Measurements from ENCODE around the gene ING1. TPM values are rescaled to one million over a fixed set of nuclear protein-coding genes. Genes with fewer than 3 reads are reported as not detected.

Gene ING1
- total RNA-seq, 2 donors from 2014 or later: 11.6 to 26.3 TPM

DNA sequence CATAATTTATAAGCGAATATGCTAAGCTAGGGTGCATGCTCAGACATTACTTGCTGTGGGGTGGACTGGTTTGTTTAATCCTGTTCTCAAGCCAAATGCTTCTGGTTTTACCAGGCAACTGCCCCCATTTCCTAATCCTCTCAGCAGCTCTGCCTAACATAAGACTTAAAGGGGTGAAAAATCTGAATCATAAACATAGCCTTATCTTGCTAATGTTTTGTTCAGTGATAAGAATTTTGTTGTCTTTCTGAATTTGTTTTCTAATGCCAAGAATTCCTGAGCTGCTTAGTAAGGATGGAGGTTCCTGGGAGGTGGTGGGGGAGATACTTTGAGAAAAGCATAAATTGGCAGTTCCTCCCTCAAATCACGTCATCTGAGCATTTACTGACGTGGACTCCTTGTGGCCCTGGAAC is 42.7 kb downstream of the ING1 start:
- no peaks in the 10 kb centered on the region for H3K36me3 ChIP-seq
- no peaks in the 10 kb centered on the region for H3K4me1 ChIP-seq (ENCODE audit: control insufficient read depth in 1 of 2, low read depth in 2 of 2)
- ATAC-seq (ENCODE audit: insufficient number of reproducible peaks, low FRiP score, low read depth) (no peak), DNase-seq (ENCODE audit: low spot score) (no peak)
- H3K9me3 ChIP-seq: no peaks in the 10 kb centered on the region
- TF ChIP-seq, protein P1, sequence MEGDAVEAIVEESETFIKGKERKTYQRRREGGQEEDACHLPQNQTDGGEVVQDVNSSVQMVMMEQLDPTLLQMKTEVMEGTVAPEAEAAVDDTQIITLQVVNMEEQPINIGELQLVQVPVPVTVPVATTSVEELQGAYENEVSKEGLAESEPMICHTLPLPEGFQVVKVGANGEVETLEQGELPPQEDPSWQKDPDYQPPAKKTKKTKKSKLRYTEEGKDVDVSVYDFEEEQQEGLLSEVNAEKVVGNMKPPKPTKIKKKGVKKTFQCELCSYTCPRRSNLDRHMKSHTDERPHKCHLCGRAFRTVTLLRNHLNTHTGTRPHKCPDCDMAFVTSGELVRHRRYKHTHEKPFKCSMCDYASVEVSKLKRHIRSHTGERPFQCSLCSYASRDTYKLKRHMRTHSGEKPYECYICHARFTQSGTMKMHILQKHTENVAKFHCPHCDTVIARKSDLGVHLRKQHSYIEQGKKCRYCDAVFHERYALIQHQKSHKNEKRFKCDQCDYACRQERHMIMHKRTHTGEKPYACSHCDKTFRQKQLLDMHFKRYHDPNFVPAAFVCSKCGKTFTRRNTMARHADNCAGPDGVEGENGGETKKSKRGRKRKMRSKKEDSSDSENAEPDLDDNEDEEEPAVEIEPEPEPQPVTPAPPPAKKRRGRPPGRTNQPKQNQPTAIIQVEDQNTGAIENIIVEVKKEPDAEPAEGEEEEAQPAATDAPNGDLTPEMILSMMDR (IDR thresholded peaks at IDR 0.05): no peak
- no peak overlapping the region for H3K27ac ChIP-seq
- H3K4me3 ChIP-seq: no peak overlapping the region
- no peaks in the 10 kb centered on the region for H3K27me3 ChIP-seq (replicated peaks; ENCODE audit: insufficient read depth)

DNA sequence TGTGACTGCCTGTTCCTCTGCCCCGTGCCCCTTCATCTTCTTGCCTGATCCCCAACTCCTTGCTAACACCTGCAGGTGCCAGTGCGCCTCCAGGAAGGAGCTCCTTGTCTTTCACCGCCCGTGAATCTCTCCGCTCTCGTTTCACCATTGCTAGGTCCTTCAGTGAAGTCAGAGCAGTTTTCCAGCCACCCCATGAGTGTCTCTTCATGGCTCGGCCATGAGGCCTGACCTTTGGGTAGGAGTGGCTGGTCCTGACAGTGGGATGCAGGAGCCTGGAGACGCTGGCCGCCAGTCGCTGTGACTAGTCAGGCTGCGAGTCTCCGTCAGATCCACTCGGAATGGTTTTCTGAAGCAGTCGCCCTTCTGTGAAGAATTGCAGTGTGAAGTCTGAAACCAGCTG is 43.8 kb downstream of the ING1 start:
- no peaks in the 10 kb centered on the region for H3K9me3 ChIP-seq
- TF ChIP-seq, protein P1 (IDR thresholded peaks at IDR 0.05): no peak

DNA sequence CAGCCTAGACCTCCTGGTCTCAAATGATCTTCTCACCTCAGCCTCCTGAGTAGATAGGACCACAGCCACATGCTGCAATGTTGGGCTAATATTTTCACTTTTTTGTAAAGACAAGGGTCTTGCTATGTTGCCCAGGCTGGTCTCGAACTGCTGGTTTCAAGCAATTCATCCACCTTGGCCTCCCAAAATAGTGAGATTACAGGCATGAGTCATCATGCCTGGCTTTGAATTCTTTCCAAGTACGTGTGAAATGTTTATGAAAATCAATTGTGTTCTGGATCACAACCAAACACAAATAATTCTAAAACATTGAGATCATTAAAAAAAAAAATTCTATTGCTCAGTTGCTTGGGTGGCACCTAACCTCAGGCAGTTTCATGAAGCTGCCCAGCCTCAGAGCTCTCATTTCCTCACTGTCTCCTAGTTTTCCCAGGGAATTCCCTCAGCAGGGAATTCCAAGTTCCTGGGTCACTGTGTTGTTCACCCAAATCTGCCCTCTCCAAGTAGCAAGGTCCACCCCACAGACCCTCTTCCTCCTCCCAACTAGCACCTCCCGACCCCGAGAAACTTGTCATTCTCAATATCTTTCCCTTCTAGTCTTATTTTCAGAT is 44.8 kb downstream of the ING1 start:
- Histone ChIP-seq H3K9me3 (no peaks in the 10 kb centered on the region), H3K27ac (no peak overlapping the region), H3K4me3 (no peak overlapping the region), H3K36me3 (no peaks in the 10 kb centered on the region), H3K4me1 (ENCODE audit: control insufficient read depth in 1 of 2, low read depth in 2 of 2) (no peaks in the 10 kb centered on the region), H3K27me3 (replicated peaks; ENCODE audit: insufficient read depth) (no peaks in the 10 kb centered on the region)
- TF ChIP-seq, protein P1 (IDR thresholded peaks at IDR 0.05): no peak
- DNase-seq (ENCODE audit: low spot score) (no peak), ATAC-seq (ENCODE audit: insufficient number of reproducible peaks, low FRiP score, low read depth) (no peak)

More for the DNA sequence above, 43.8 kb downstream of the ING1 start:
- no peak overlapping the region for H3K27ac ChIP-seq
- no peaks in the 10 kb centered on the region for H3K27me3 ChIP-seq (replicated peaks; ENCODE audit: insufficient read depth)
- no peaks in the 10 kb centered on the region for H3K4me1 ChIP-seq (ENCODE audit: control insufficient read depth in 1 of 2, low read depth in 2 of 2)
- DNase-seq (ENCODE audit: low spot score) (no peak), ATAC-seq (ENCODE audit: insufficient number of reproducible peaks, low FRiP score, low read depth) (no peak)
- H3K4me3 ChIP-seq: no peak overlapping the region
- no peaks in the 10 kb centered on the region for H3K36me3 ChIP-seq

DNA sequence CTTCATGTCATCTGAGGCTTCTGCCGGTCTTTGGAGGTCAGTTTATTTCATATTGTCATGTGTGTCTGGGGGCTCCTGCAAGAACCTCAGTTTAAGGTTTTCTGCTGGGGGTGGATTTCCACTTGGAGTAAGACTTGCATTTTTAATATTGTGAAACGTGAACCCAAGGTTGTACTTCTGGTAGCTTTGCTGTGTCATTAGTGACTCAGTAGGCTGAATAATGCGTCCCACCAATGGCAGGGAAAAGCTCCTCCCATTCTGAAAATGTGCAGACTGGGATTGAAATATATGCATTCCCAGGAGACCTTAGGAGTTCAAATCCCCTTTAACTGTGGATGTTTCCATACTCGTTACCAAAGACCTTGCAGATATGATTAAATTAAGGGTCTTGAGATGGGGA is 46.2 kb downstream of the ING1 start:
- Histone ChIP-seq H3K4me1 (ENCODE audit: control insufficient read depth in 1 of 2, low read depth in 2 of 2) (no peaks in the 10 kb centered on the region), H3K36me3 (no peaks in the 10 kb centered on the region), H3K9me3 (no peaks in the 10 kb centered on the region), H3K4me3 (no peak overlapping the region), H3K27me3 (replicated peaks; ENCODE audit: insufficient read depth) (no peaks in the 10 kb centered on the region), H3K27ac (no peak overlapping the region)
- DNase-seq (ENCODE audit: low spot score) (no peak), ATAC-seq (ENCODE audit: insufficient number of reproducible peaks, low FRiP score, low read depth) (no peak)
- TF ChIP-seq, protein P1 (IDR thresholded peaks at IDR 0.05): no peak

DNA sequence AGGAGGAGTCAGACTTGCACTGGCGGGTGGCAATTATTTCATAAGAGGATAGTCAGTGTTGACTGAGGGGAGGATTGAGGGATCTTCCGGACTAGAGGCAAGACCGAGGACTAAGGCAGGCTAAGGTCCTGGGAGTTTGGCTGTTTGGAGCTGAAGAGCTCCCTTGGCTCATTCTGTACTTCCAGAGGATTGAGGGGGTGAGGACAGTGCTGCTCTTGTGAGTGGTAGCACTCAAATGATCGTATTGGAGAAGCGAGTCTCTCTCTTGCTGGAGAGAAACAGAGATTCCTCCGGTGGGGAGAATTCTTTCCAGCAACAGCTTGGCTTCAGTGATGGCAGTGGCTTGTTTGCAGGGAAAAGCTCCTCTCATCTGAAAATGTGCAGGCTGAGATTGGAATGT is 47.1 kb downstream of the ING1 start:
- DNase-seq (ENCODE audit: low spot score): no peak

More for the DNA sequence above, 47.1 kb downstream of the ING1 start:
- TF ChIP-seq, protein P1 (IDR thresholded peaks at IDR 0.05): no peak
- H3K4me3 ChIP-seq: no peak overlapping the region
- no peaks in the 10 kb centered on the region for H3K27me3 ChIP-seq (replicated peaks; ENCODE audit: insufficient read depth)
- H3K36me3 ChIP-seq: no peaks in the 10 kb centered on the region
- H3K9me3 ChIP-seq: no peaks in the 10 kb centered on the region
- H3K4me1 ChIP-seq (ENCODE audit: control insufficient read depth in 1 of 2, low read depth in 2 of 2): no peaks in the 10 kb centered on the region
- H3K27ac ChIP-seq: no peak overlapping the region
- ATAC-seq (ENCODE audit: insufficient number of reproducible peaks, low FRiP score, low read depth): no peak

Measured in thoracic aorta (tissue), 2 donors.